ENCODE results near the gene CDNF. TPM values are rescaled to one million over a fixed set of nuclear protein-coding genes. Genes with fewer than 3 reads are reported as not detected.

Gene CDNF
- total and polyA plus RNA-seq, 12 donors: 0.74 to 6.3 (median 4.1) TPM

DNA sequence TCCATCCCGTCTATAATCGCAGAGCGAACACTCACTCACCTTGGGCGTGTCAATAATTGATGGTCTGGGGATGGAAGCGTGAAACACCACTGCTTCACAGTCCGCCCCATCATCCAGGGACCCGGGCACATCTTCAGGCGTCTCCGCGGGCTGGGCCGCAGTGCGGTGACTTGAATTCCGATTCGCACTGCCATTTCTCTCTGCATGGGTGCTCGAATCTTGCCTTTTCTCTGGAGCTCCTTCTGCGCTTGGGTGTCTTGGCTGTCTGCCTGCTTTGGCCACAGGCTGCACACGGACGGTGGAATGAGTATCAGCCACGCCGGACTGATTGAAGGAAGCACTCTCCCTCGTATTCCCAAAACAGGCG is 63.6 kb downstream of the CDNF start:
- WGBS, 2 donors: 93 to 94% methylated on average over 22 of the region's 22 CpGs
- no peaks in the 10 kb centered on the region for H3K36me3 ChIP-seq
- TF ChIP-seq, protein P1, sequence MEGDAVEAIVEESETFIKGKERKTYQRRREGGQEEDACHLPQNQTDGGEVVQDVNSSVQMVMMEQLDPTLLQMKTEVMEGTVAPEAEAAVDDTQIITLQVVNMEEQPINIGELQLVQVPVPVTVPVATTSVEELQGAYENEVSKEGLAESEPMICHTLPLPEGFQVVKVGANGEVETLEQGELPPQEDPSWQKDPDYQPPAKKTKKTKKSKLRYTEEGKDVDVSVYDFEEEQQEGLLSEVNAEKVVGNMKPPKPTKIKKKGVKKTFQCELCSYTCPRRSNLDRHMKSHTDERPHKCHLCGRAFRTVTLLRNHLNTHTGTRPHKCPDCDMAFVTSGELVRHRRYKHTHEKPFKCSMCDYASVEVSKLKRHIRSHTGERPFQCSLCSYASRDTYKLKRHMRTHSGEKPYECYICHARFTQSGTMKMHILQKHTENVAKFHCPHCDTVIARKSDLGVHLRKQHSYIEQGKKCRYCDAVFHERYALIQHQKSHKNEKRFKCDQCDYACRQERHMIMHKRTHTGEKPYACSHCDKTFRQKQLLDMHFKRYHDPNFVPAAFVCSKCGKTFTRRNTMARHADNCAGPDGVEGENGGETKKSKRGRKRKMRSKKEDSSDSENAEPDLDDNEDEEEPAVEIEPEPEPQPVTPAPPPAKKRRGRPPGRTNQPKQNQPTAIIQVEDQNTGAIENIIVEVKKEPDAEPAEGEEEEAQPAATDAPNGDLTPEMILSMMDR (IDR thresholded peaks at IDR 0.05): no peak
- ATAC-seq (no peak), DNase-seq (no peak)
- no peaks in the 10 kb centered on the region for H3K27me3 ChIP-seq
- intact Hi-C loops (cut with DNase I): loop anchor here in 1 of 10 donors (5.0 kb wide), 1 partner anchor 1732 kb away; no protein-coding TSS in a partner anchor
- H3K4me3 ChIP-seq: no peak overlapping the region
- peaks cover 0 to 11% (median 3%) of the 10 kb centered on the region in 9 donors for H3K4me1 ChIP-seq
- H3K27ac ChIP-seq: no peak overlapping the region
- H3K9me3 ChIP-seq: no peaks in the 10 kb centered on the region

DNA sequence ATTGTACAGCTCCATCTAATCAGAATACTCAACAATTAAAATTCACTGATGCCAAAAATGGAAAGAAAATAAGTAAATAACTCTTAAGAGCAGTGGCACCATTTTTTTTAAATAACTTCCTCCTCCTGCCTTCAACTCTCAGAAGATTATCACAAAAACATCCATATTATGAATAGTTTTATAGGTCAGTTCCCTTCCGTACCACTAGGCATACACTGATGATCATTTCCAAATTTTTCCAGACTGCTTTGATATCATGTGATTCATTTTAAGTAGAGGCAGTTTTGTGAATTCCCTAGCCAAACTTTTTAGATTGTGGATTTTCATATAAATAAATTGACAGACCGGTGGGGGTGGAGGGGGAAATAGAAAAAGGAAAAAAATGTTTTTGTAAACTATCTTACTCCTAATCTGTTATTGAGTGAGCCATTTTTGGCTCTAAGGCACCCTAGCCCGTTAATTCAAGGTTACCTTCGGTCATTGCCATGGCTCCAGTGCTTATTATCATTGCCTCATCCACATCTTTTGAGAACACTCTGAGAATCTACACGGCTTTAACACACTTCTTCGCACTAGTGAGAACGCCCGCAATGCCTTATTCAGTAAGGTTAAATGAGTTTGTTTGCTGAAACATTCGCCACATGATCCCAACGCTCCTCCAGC is 64.2 kb downstream of the CDNF start:
- no peaks in the 10 kb centered on the region for H3K9me3 ChIP-seq
- ATAC-seq (no peak), DNase-seq (no peak)
- no peaks in the 10 kb centered on the region for H3K27me3 ChIP-seq
- H3K4me3 ChIP-seq: no peak overlapping the region
- H3K27ac ChIP-seq: no peak overlapping the region
- peaks cover 0 to 8% (median 0%) of the 10 kb centered on the region in 9 donors for H3K4me1 ChIP-seq
- whole genome bisulfite sequencing, 2 donors: 85 to 91% methylated on average over 10 of the region's 10 CpGs
- H3K36me3 ChIP-seq: no peaks in the 10 kb centered on the region
- TF ChIP-seq, protein P1 (IDR thresholded peaks at IDR 0.05): peak in 1 of 9 donors; percentile 28
- intact Hi-C loops (cut with DNase I): loop anchor here in 1 of 10 donors (5.0 kb wide), 1 partner anchor 1731 kb away; no protein-coding TSS in a partner anchor

DNA sequence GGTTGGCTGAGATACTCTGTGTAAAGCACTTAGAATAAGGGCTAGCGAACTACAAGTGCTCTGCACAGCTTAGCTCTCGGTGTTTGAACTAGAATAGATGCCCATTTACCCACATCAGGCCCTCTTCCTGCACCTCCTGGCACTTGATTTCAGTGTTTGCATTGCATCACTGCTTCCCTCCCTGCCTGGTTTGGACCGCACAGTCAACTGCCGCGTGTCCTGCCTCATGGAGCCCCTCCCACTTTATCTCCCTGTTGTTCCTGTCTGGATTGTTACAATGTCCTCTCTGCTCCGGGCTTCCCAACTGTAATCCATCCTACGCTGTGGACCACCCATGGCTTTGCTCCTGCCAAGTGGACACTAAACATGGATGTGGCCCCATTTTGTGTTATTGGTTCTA is 65.4 kb downstream of the CDNF start:
- DNase-seq: no peak
- no peaks in the 10 kb centered on the region for H3K4me1 ChIP-seq
- TF ChIP-seq, protein P1 (IDR thresholded peaks at IDR 0.05): no peak

DNA sequence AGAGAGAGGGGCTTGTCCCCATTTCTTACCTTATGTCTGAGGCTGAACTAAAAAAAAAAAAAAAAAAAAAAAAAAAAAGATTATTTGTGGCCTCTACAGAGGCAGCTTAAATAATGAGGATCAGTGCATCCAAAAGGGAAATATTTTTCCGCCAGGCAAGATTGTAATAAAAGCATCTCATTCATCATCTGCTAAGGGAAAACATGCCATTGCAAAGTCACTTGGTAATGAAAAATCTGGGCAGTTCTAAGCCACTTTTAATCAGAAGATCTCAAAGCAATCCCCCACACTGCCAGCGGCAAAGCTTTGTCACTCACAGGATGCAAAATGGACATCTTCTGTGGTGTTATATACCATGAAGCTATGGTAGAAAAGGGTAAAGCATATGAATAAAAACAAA is 66.9 kb downstream of the CDNF start:
- TF ChIP-seq, protein P1 (IDR thresholded peaks at IDR 0.05): no peak
- H3K4me1 ChIP-seq: no peaks in the 10 kb centered on the region

More for the DNA sequence above, 65.4 kb downstream of the CDNF start:
- Histone ChIP-seq H3K27ac (no peak overlapping the region), H3K27me3 (no peaks in the 10 kb centered on the region), H3K9me3 (no peaks in the 10 kb centered on the region), H3K36me3 (no peaks in the 10 kb centered on the region), H3K4me3 (no peak overlapping the region)
- peak in 1 of 8 donors; percentile 49 for ATAC-seq
- intact Hi-C loops (cut with DNase I): loop anchor here in 1 of 10 donors (5.0 kb wide), 1 partner anchor 1730 kb away; no protein-coding TSS in a partner anchor
- 60 to 75% methylated on average over 7 of the region's 7 CpGs for WGBS, 2 donors

More for the DNA sequence above, 66.9 kb downstream of the CDNF start:
- 91 to 93% methylated on average over 2 of the region's 2 CpGs for whole genome bisulfite sequencing, 2 donors
- Histone ChIP-seq H3K9me3 (no peaks in the 10 kb centered on the region), H3K27me3 (no peaks in the 10 kb centered on the region), H3K36me3 (no peaks in the 10 kb centered on the region), H3K27ac (no peak overlapping the region), H3K4me3 (no peak overlapping the region)
- DNase-seq (no peak), ATAC-seq (no peak)
- intact Hi-C loops (cut with DNase I): loop anchor here in 1 of 10 donors (5.0 kb wide), 1 partner anchor 1729 kb away; no protein-coding TSS in a partner anchor

Other genes starting within 250 kb of the CDNF start
- gene FAM107B, start 63.1 kb downstream of the CDNF start, total RNA-seq: 10 to 100 TPM in 2 of 10 donors, 1 to 10 TPM in 8; 3.6 to 18.5 (median 6.5) TPM
- gene FAM107B, start 63.1 kb downstream of the CDNF start, polyA plus RNA-seq: 1 to 10 TPM; 2.6 to 3.7 TPM
- gene HSPA14, start 269 bp upstream of the CDNF start, total RNA-seq: 1 to 10 TPM; 7.1 to 9.7 (median 8.2) TPM
- gene HSPA14, start 269 bp upstream of the CDNF start, polyA plus RNA-seq: 10 to 100 TPM in 1 of 2 donors, 1 to 10 TPM in 1; 8.8 to 11.6 TPM
- gene MSANTD7, start 269 bp upstream of the CDNF start, total RNA-seq: 1 to 10 TPM; 3.8 to 6.1 (median 5.6) TPM
- gene MSANTD7, start 269 bp upstream of the CDNF start, polyA plus RNA-seq: 1 to 10 TPM; 1.6 to 3.0 TPM
- gene SUV39H2, start 40.8 kb upstream of the CDNF start, total RNA-seq: 1 to 10 TPM; 4.3 to 9.1 (median 7.4) TPM
- 1 to 10 TPM; 1.1 to 2.6 TPM for gene SUV39H2, start 40.8 kb upstream of the CDNF start, polyA plus RNA-seq
- 1 to 10 TPM; 1.6 to 4.2 (median 3.8) TPM for gene DCLRE1C, start 116.1 kb upstream of the CDNF start, total RNA-seq
- gene DCLRE1C, start 116.1 kb upstream of the CDNF start, polyA plus RNA-seq: 1 to 10 TPM; 1.9 to 3.0 TPM
- gene MEIG1, start 121.4 kb upstream of the CDNF start, total RNA-seq: under 1 TPM in 1 of 10 donors, not detected in 9; 0.53 TPM
- gene MEIG1, start 121.4 kb upstream of the CDNF start, polyA plus RNA-seq: under 1 TPM in 1 of 2 donors, not detected in 1; 0.23 TPM
- under 1 TPM in 2 of 10 donors, not detected in 8; 0.33 to 0.50 TPM for gene OLAH, start 205.9 kb upstream of the CDNF start, total RNA-seq
- gene OLAH, start 205.9 kb upstream of the CDNF start, polyA plus RNA-seq: under 1 TPM in 1 of 2 donors, not detected in 1; 0.38 TPM